K562 (cell line): ENCODE results near the gene CSF2RB. TPM values are rescaled to one million over a fixed set of nuclear protein-coding genes. Genes with fewer than 3 reads are reported as not detected.

Experiments
- CBFA2T2 ChIP-seq: fragments of 450-650 bp; conservative IDR thresholded peaks from 2 replicates; pipeline ENCODE4 v1.6.1; 2017; ENCODE audit warnings: mild to moderate bottlenecking
- CBFA2T3 ChIP-seq: fragments of 450-650 bp; IDR thresholded peaks from 2 replicates; pipeline ENCODE4 v1.6.1; 2017
- EWSR1 ChIP-seq: fragments of 450-650 bp; IDR thresholded peaks from 2 replicates; pipeline ENCODE4 v1.6.1; 2018; ENCODE audit warnings: borderline replicate concordance, mild to moderate bottlenecking, low read depth, moderate library complexity; ENCODE audit not compliant: partially characterized antibody
- MTA2 ChIP-seq: fragments of 450-650 bp; IDR thresholded peaks from 2 replicates; pipeline ENCODE4 v1.6.1; 2016; ENCODE audit warnings: low read depth
- NR2C1 ChIP-seq, 2 experiments: fragments of 450-650 bp; IDR thresholded peaks; 2 replicates each; pipeline ENCODE4 v1.6.1; 2017; ENCODE audit warnings: mild to moderate bottlenecking in 2 of 2, antibody characterized with exemption in 1 of 2, inconsistent platforms in 1 of 2, missing compliant biosample characterization in 1 of 2, missing genetic modification characterization in 1 of 2
- NR2C2 ChIP-seq, 2 experiments: fragments of 200-800 bp in 1 of 2; sonication (Bioruptor generic) in 1 of 2; sonication (generic) in 1 of 2; formaldehyde crosslinking in 1 of 2; IDR thresholded peaks; 2 replicates each; pipeline versions ENCODE4 v1.6.1 to v1.8.0; 2016 to 2022; ENCODE audit warnings: mild to moderate bottlenecking in 1 of 2, missing compliant biosample characterization in 1 of 2, missing genetic modification characterization in 1 of 2, missing genetic modification reagents in 1 of 2
- PHTF2 ChIP-seq: fragments of 250-450 bp; sonication (Bioruptor Pico); IDR thresholded peaks from 2 replicates; pipeline ENCODE4 v1.5.0; 2021; ENCODE audit warnings: mild to moderate bottlenecking
- TAF7 ChIP-seq: fragments of 450-650 bp; IDR thresholded peaks from 2 replicates; pipeline ENCODE4 v1.6.1; 2016; ENCODE audit warnings: missing genetic modification characterization, missing compliant biosample characterization
- ZNF3 ChIP-seq: fragments of 250-450 bp; sonication (Bioruptor Pico); IDR thresholded peaks from 2 replicates; pipeline ENCODE4 v1.5.0; 2021; ENCODE audit warnings: mild to moderate bottlenecking, moderate library complexity
- ZNF57 ChIP-seq: fragments of 450-650 bp; formaldehyde crosslinking; IDR thresholded peaks from 2 replicates; pipeline ENCODE4 v1.4.0; 2020; ENCODE audit warnings: mild to moderate bottlenecking, moderate library complexity
- polyA plus RNA-seq, 8 experiments: library from polyadenylated mRNA; depleted of rRNA in 4 of 8; stranded (reverse) in 5 of 8; unstranded in 3 of 8; fragments of >200 nt; fragmentation: Nextera tagmentation in 2 of 8; fragmentation: Illumina TruSeq in 1 of 8; extraction: Ambion mirVana in 2 of 8; extraction: Trizol in 1 of 8; gene quantifications; 2 replicates each; pipeline versions ENCODE4 v1.2.1 to v1.2.3, GENCODE V29; 2011 to 2014; ENCODE audit warnings: inconsistent platforms in 1 of 8, missing spikeins in 1 of 8
- total RNA-seq, 7 experiments: library from RNA; depleted of rRNA in 6 of 7; stranded (reverse); fragments of >200 nt in 6 of 7; fragmentation: Illumina TruSeq in 2 of 7; extraction: Trizol in 2 of 7; gene quantifications; 2 replicates each; pipeline versions ENCODE4 v1.2.1 to v1.2.3, GENCODE V29; 2011 to 2021; ENCODE audit warnings: low replicate concordance in 1 of 7
- TF ChIP-seq, protein P1 (sequence below): sonication (generic); formaldehyde crosslinking; IDR thresholded peaks from 2 replicates; pipeline ENCODE4 v1.8.1; 2022; ENCODE audit warnings: missing genetic modification reagents

The CSF2RB gene
- total and polyA plus RNA-seq, 9 of the 15 experiments (the other 6 are each of a cell fraction or from before 2014, with no cell fraction given): 0.04 to 1.0 (median 0.36) TPM

DNA sequence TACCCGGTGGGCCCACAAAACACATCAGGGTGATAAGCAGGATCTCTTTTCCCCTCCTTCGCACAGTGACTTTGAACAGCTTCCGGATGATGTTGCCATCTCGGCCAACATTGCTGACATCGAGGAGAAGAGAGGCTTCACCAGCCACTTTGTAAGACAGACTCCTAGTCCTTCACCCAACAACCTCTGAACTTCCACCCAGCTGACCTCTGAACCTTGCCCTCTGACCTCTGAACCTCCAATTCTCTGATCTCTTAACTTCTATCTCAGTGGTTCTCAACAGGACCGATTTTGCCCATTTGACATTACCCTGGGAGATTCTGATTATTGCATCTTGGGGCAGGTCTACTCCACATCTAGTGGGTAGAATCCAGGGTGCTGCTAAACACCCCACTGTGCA is 49.4 kb upstream of the CSF2RB start (continued):
- no peak for TF ChIP-seq ZNF3
- 0 out of 2 replicates have a peak, but pooled peaks have one; percentile 9 for TF ChIP-seq MTA2
- TF ChIP-seq CBFA2T2: no peak
- peak; percentile 97 for TF ChIP-seq NR2C1 (IDR thresholded peaks at IDR 0.05)
- peak; percentile 96 for TF ChIP-seq NR2C1 (tag; IDR thresholded peaks at IDR 0.05)
- TF ChIP-seq CBFA2T3: no peak
- no peak for TF ChIP-seq ZNF57 (CRISPR knock-in tag)
- no peak for TF ChIP-seq EWSR1
- no peak for TF ChIP-seq PHTF2 (CRISPR knock-in tag)
- TF ChIP-seq NR2C2 (CRISPR knock-in tag; IDR thresholded peaks at IDR 0.05): peak; percentile 95
- TF ChIP-seq NR2C2 (tag; IDR thresholded peaks at IDR 0.05): peak; percentile 95
- TF ChIP-seq TAF7 (tag): no peak
- TF ChIP-seq, protein P1, sequence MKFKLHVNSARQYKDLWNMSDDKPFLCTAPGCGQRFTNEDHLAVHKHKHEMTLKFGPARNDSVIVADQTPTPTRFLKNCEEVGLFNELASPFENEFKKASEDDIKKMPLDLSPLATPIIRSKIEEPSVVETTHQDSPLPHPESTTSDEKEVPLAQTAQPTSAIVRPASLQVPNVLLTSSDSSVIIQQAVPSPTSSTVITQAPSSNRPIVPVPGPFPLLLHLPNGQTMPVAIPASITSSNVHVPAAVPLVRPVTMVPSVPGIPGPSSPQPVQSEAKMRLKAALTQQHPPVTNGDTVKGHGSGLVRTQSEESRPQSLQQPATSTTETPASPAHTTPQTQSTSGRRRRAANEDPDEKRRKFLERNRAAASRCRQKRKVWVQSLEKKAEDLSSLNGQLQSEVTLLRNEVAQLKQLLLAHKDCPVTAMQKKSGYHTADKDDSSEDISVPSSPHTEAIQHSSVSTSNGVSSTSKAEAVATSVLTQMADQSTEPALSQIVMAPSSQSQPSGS (CRISPR knock-in tag): no peak
